Endothelial cell of umbilical vein (primary cell): ENCODE results near the gene PTCH1. TPM values are rescaled to one million over a fixed set of nuclear protein-coding genes. Genes with fewer than 3 reads are reported as not detected.

Source experiments
- BruUV-seq: library from RNA; stranded (reverse); fragments of 400-500 nt; replicated peaks from 2 replicates; lab custom pipeline; 2021; lab: Mats Ljungman, UMichigan
- CTCF ChIA-PET: fragments of 300-600, 350-600 bp; sonication (Branson Sonifier 250); formaldehyde crosslinking; loops from one replicate; lab custom pipeline; 2021; ENCODE audit warnings: antibody characterized with exemption, inconsistent platforms; lab: Charles Lee
- POLR2A ChIA-PET: fragments of 300-600, 350-600 bp; sonication (Branson Sonifier 250); formaldehyde crosslinking; loops from one replicate; lab custom pipeline; 2021; ENCODE audit warnings: antibody characterized with exemption, inconsistent platforms; lab: Charles Lee
- DNase-seq: peaks from one replicate; pipeline ENCODE4 v3.0.0-alpha.2; 2011; ENCODE audit warnings: low read depth, low spot score
- FAIRE-seq: peaks from 2 replicates; lab custom pipeline; 2011; peaks lifted over from hg19 to GRCh38; lab: Jason Lieb, UNC
- H2AFZ ChIP-seq: 2 replicates; pipeline ENCODE4 v1.6.0; 2012; ENCODE audit warnings: low read depth, low read length, control low read depth, inconsistent platforms
- H3K27ac ChIP-seq: 2 replicates; pipeline ENCODE4 v1.5.1; 2011; ENCODE audit warnings: low read depth, mild to moderate bottlenecking, control low read depth, low read length, moderate library complexity; ENCODE audit not compliant: insufficient read depth
- H3K27me3 ChIP-seq, 2 experiments: 2 replicates each; pipeline versions ENCODE4 v1.6.0 to v1.6.1; 2011; ENCODE audit warnings: low read length in 2 of 2, mixed read lengths in 1 of 2; ENCODE audit not compliant: control insufficient read depth in 2 of 2, insufficient read depth in 2 of 2
- H3K36me3 ChIP-seq, 2 experiments: 2 replicates in 1 of 2; 3 replicates in 1 of 2; pipeline ENCODE4 v1.5.1; 2011; ENCODE audit warnings: low read length in 2 of 2, mild to moderate bottlenecking in 1 of 2, moderate library complexity in 1 of 2; ENCODE audit not compliant: control insufficient read depth in 2 of 2, insufficient read depth in 2 of 2; ENCODE audit errors: extremely low read depth in 1 of 2
- H3K4me1 ChIP-seq: 3 replicates; pipeline ENCODE4 v1.5.1; 2011; ENCODE audit warnings: mild to moderate bottlenecking, low read length; ENCODE audit not compliant: control insufficient read depth, insufficient read depth; ENCODE audit errors: extremely low read depth
- H3K4me2 ChIP-seq: 2 replicates; pipeline ENCODE4 v1.6.1; 2011; ENCODE audit warnings: low read length, control low read depth, mixed read lengths; ENCODE audit not compliant: insufficient read depth
- H3K4me3 ChIP-seq, 3 experiments: fragments of 200-600 bp in 1 of 3; sonication (generic), shearing (Covaris generic) in 1 of 3; replicated peaks in 1 of 3; 2 replicates each; pipeline ENCODE4 v1.5.1; 2011 to 2016; ENCODE audit warnings: control low read depth in 3 of 3, low read length in 3 of 3, mild to moderate bottlenecking in 2 of 3, inconsistent platforms in 1 of 3, low read depth in 1 of 3, moderate library complexity in 1 of 3; ENCODE audit not compliant: insufficient read depth in 1 of 3
- H3K79me2 ChIP-seq: 2 replicates; pipeline ENCODE4 v1.6.0; 2012; ENCODE audit warnings: low read length, inconsistent platforms; ENCODE audit not compliant: control insufficient read depth, insufficient read depth
- H3K9ac ChIP-seq: replicated peaks from 2 replicates; pipeline ENCODE3; 2011; ENCODE audit warnings: low read length, control low read depth; ENCODE audit not compliant: insufficient read depth; ENCODE audit errors: extremely low read depth
- H3K9me1 ChIP-seq: replicated peaks from 3 replicates; pipeline ENCODE4 v1.6.0; 2011; ENCODE audit warnings: mild to moderate bottlenecking, low read length; ENCODE audit not compliant: control insufficient read depth, insufficient read depth; ENCODE audit errors: extremely low read depth
- H3K9me3 ChIP-seq: replicated peaks from 2 replicates; pipeline ENCODE4 v1.5.1; 2012; ENCODE audit warnings: low read length, inconsistent platforms; ENCODE audit not compliant: control insufficient read depth, insufficient read depth
- H4K20me1 ChIP-seq: replicated peaks from 2 replicates; pipeline ENCODE3; 2011; ENCODE audit warnings: mild to moderate bottlenecking, low read length; ENCODE audit not compliant: control insufficient read depth, insufficient read depth; ENCODE audit errors: extremely low read depth
- CTCF ChIP-seq, 2 donors: IDR thresholded peaks; 1 replicate in 1 of 2; 2 replicates in 1 of 2; pipeline ENCODE4 v1.5.1; 2011; ENCODE audit warnings: low read length in 2 of 2, mild to moderate bottlenecking in 2 of 2, moderate library complexity in 2 of 2, control low read depth in 1 of 2, inconsistent platforms in 1 of 2, low read depth in 1 of 2; ENCODE audit not compliant: insufficient read depth in 1 of 2; ENCODE audit errors: extremely low read depth in 1 of 2
- EZH2 ChIP-seq: IDR thresholded peaks from 2 replicates; pipeline ENCODE4 v1.6.1; 2012; ENCODE audit warnings: borderline replicate concordance, low read depth, mild to moderate bottlenecking, moderate library complexity, low read length, inconsistent platforms; ENCODE audit not compliant: severe bottlenecking
- FOS ChIP-seq: IDR thresholded peaks from 2 replicates; pipeline ENCODE4 v1.6.1; 2011; ENCODE audit warnings: mild to moderate bottlenecking, low read length, moderate library complexity, borderline replicate concordance; ENCODE audit not compliant: insufficient read depth
- GATA2 ChIP-seq: IDR thresholded peaks from 2 replicates; pipeline ENCODE4 v1.7.0; 2011; ENCODE audit warnings: low read depth, mild to moderate bottlenecking, moderate library complexity, mixed read lengths, low read length; ENCODE audit not compliant: insufficient read length, insufficient read depth
- JUN ChIP-seq: IDR thresholded peaks from 2 replicates; pipeline ENCODE4 v1.6.1; 2011; ENCODE audit warnings: borderline replicate concordance, low read depth; ENCODE audit not compliant: insufficient read length, insufficient read depth
- MYC ChIP-seq: IDR thresholded peaks from one replicate; pipeline ENCODE4 v1.6.1; 2011; ENCODE audit warnings: mild to moderate bottlenecking, low read depth, low read length
- POLR2A ChIP-seq: IDR thresholded peaks from 2 replicates; pipeline ENCODE4 v1.6.1; 2012; ENCODE audit warnings: low read depth, mild to moderate bottlenecking, control low read depth, low read length
- POLR2AphosphoS5 ChIP-seq: IDR thresholded peaks from 2 replicates; pipeline ENCODE4 v1.6.1; 2012; ENCODE audit warnings: low read depth, mild to moderate bottlenecking, control low read depth, low read length, moderate library complexity; ENCODE audit not compliant: insufficient read depth
- dilution Hi-C: fragments of 300-500 bp; cut with MboI; formaldehyde crosslinking; loops from one replicate; pipeline ENCODE4 v1.15.0; 2019; ENCODE audit warnings: low sequenced_read_pairs; ENCODE audit not compliant: extremely low pct_ligation_motif_present
- intact Hi-C: fragments of 100-400 bp; cut with micrococcal nuclease; formaldehyde crosslinking; loops from one replicate; pipeline ENCODE4 v1.10.0; 2022
- polyA plus RNA-seq, 4 experiments: library from polyadenylated mRNA; depleted of rRNA in 3 of 4; stranded (reverse) in 3 of 4; unstranded in 1 of 4; fragments of >200 nt; gene quantifications; 2 replicates each; pipeline versions ENCODE4 v1.2.1 to v1.2.3, GENCODE V29; 2011 to 2012; ENCODE audit warnings: missing spikeins in 1 of 4
- total RNA-seq: library from RNA; stranded (reverse); gene quantifications from 2 replicates; pipeline ENCODE4 v1.2.3, GENCODE V29; 2021
- TF ChIP-seq, protein P1 (sequence below): IDR thresholded peaks from 2 replicates; pipeline ENCODE4 v1.6.1; 2011; ENCODE audit not compliant: insufficient read depth, insufficient read length

The PTCH1 gene
- total and polyA plus RNA-seq, 2 donors (not counting 3 experiments of a cell fraction or from before 2014, with no cell fraction given), result 3.9 to 12.1 TPM

- dilution Hi-C loops (no loop called here), intact Hi-C loops (no loop called here)
- TF ChIP-seq MYC, result no peak
- TF ChIP-seq POLR2A, result no peak
- TF ChIP-seq EZH2, result no peak
- TF ChIP-seq, protein P1, sequence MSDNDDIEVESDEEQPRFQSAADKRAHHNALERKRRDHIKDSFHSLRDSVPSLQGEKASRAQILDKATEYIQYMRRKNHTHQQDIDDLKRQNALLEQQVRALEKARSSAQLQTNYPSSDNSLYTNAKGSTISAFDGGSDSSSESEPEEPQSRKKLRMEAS, result no peak
- TF ChIP-seq GATA2, result no peak
- no peak for TF ChIP-seq JUN
- no peak for TF ChIP-seq POLR2AphosphoS5
- TF ChIP-seq FOS, result no peak
- no peak for TF ChIP-seq CTCF (IDR thresholded peaks at IDR 0.05; ENCODE audit: extremely low read depth in 1 of 2, insufficient read depth in 1 of 2, low read depth in 1 of 2, low read length in 2 of 2)
- H3K9me3 ChIP-seq, result no peaks in the 10 kb centered on the region
- H3K27ac ChIP-seq, result no peak overlapping the region
- no peaks in the 10 kb centered on the region for H3K9me1 ChIP-seq
- ChIA-PET POLR2A (no interaction called here), CTCF (no interaction called here)
- peaks cover 0 to 11% of the 10 kb centered on the region in 2 experiments for H3K36me3 ChIP-seq
- H3K4me3 ChIP-seq, result no peak overlapping the region
- H3K4me1 ChIP-seq, result no peaks in the 10 kb centered on the region
- no peak overlapping the region for H2AFZ ChIP-seq
- DNase-seq (no peak), FAIRE-seq (no peak)
- no TSS peak for BruUV-seq
- H3K9ac ChIP-seq, result no peak overlapping the region
- H4K20me1 ChIP-seq, result no peaks in the 10 kb centered on the region
- no peaks in the 10 kb centered on the region for H3K27me3 ChIP-seq
- H3K4me2 ChIP-seq, result no peak overlapping the region
- no peaks in the 10 kb centered on the region for H3K79me2 ChIP-seq
These were observed 61.1 kb downstream of the PTCH1 start for GRCh38 chr9:95455714-95456113.
